CD4-positive, CD25-positive, alpha-beta regulatory T cell (primary cell): ENCODE data around the gene HSPB6. TPM values are rescaled to one million over a fixed set of nuclear protein-coding genes. Genes with fewer than 3 reads are reported as not detected.
"Not testable (repeated sequence)": the region's sequence is repeated elsewhere in the genome, so short reads cannot be mapped to it uniquely, and the experiment has no call there.

Experiments used
- ATAC-seq, 2 donors: fragments of 150-1000 bp; cut with Tn5 transposase; one replicate each; pipeline ENCODE4 v1.10.0; 2021; ENCODE audit warnings: low read depth in 2 of 2, moderate number of reproducible peaks in 2 of 2, moderate library complexity in 1 of 2
- DNase-seq, 3 donors: peaks; one replicate each; pipeline versions ENCODE4 v3.0.0 to v3.0.0-alpha.2; 2012 to 2022; ENCODE audit warnings: mixed read lengths in 1 of 3
- H3K27ac ChIP-seq: one replicate; pipeline ENCODE4 v1.7.0; 2013; ENCODE audit warnings: mild to moderate bottlenecking, low read length; ENCODE audit not compliant: insufficient read depth, poor library complexity, severe bottlenecking
- H3K27me3 ChIP-seq: one replicate; pipeline ENCODE4 v1.7.0; 2013; ENCODE audit warnings: low read length; ENCODE audit not compliant: control insufficient read depth, insufficient read depth
- H3K36me3 ChIP-seq: one replicate; pipeline ENCODE4 v1.7.0; 2013; ENCODE audit warnings: mild to moderate bottlenecking, low read length, moderate library complexity; ENCODE audit not compliant: control insufficient read depth, insufficient read depth
- H3K4me1 ChIP-seq: 2 replicates; pipeline ENCODE4 v1.7.0; 2013; ENCODE audit warnings: mild to moderate bottlenecking, low read length; ENCODE audit not compliant: insufficient read depth, control insufficient read depth, poor library complexity, severe bottlenecking
- H3K4me3 ChIP-seq: one replicate; pipeline ENCODE4 v1.7.0; 2013; ENCODE audit warnings: low read depth, mild to moderate bottlenecking, low read length, moderate library complexity
- H3K9me3 ChIP-seq, 2 experiments: 1 replicate in 1 of 2; 2 replicates in 1 of 2; pipeline ENCODE4 v1.7.0; 2013; ENCODE audit warnings: low read length in 2 of 2, mild to moderate bottlenecking in 1 of 2, moderate library complexity in 1 of 2; ENCODE audit not compliant: control insufficient read depth in 2 of 2
- H3K27ac Mint-ChIP-seq, 3 donors: one replicate each; pipeline ENCODE4 v1.8.0; 2020 to 2022; ENCODE audit warnings: mild to moderate bottlenecking in 3 of 3, mixed read lengths in 3 of 3, moderate library complexity in 2 of 3
- H3K27me3 Mint-ChIP-seq: one replicate; pipeline ENCODE4 v1.8.0; 2022; ENCODE audit warnings: mild to moderate bottlenecking, mixed read lengths
- H3K36me3 Mint-ChIP-seq: one replicate; pipeline ENCODE4 v1.8.0; 2020; ENCODE audit warnings: mixed read lengths
- H3K4me1 Mint-ChIP-seq, 4 donors: one replicate each; pipeline ENCODE4 v1.8.0; 2020 to 2022; ENCODE audit warnings: mixed read lengths in 4 of 4, mild to moderate bottlenecking in 1 of 4
- H3K4me3 Mint-ChIP-seq, 4 donors: one replicate each; pipeline ENCODE4 v1.8.0; 2020 to 2022; ENCODE audit warnings: mild to moderate bottlenecking in 4 of 4, mixed read lengths in 4 of 4, moderate library complexity in 3 of 4
- H3K9me3 Mint-ChIP-seq, 7 donors: one replicate each; pipeline ENCODE4 v1.8.0; 2020 to 2022; ENCODE audit warnings: mixed read lengths in 7 of 7, mild to moderate bottlenecking in 3 of 7, moderate library complexity in 2 of 7
- polyA plus RNA-seq, 4 donors: library from polyadenylated mRNA; unstranded; fragments of 300-500 nt; fragmentation: Illumina TruSeq; gene quantifications; one replicate each; pipeline ENCODE4 v1.2.3, GENCODE V29; 2021
- total RNA-seq: library from RNA; stranded (reverse); gene quantifications from one replicate; pipeline ENCODE4 v1.2.3, GENCODE V29; 2022

The HSPB6 gene
- total RNA-seq (not detected), polyA plus RNA-seq (not detected)

GRCh38 chr19:35756377-35757230 lies at the start of gene HSPB6:
HSPB6 (minus strand) TSS chr19:35757029; CDS start chr19:35757008, 21 bp downstream.
- ATAC-seq = no peak
- Histone ChIP-seq H3K27ac (peak within 1 kb of the TSS; percentile 58), H3K4me1 (peaks cover 44% of the 10 kb centered on the region), H3K27me3 (no peaks in the 10 kb centered on the region), H3K9me3 (no peaks in the 10 kb centered on the region), H3K36me3 (peaks cover 20% of the 10 kb centered on the region), H3K4me3 (peak within 1 kb of the TSS; percentile 37)
- Mint-ChIP-seq H3K27me3 (peaks cover 6% of the 10 kb centered on the region), H3K9me3 (no peaks in the 10 kb centered on the region), H3K4me1 (peaks cover 0 to 46% (median 6%) of the 10 kb centered on the region in 4 donors), H3K27ac (peak within 1 kb of the TSS; percentile 76 to 97 (median 96)), H3K36me3 (no peaks in the 10 kb centered on the region), H3K4me3 (peak within 1 kb of the TSS; percentile 95 to 99 (median 99))
- no peak for DNase-seq

- Histone ChIP-seq H3K36me3 (no peaks in the 10 kb centered on the region), H3K27me3 (no peaks in the 10 kb centered on the region), H3K4me1 (no peaks in the 10 kb centered on the region), H3K27ac (no peak overlapping the region), H3K4me3 (no peak overlapping the region), H3K9me3 (no peaks in the 10 kb centered on the region)
- Mint-ChIP-seq H3K27me3 (peaks cover 11% of the 10 kb centered on the region), H3K27ac (no peak overlapping the region), H3K9me3 (no peaks in the 10 kb centered on the region), H3K4me3 (no peak overlapping the region), H3K36me3 (no peaks in the 10 kb centered on the region), H3K4me1 (peaks cover 0 to 5% (median 0%) of the 10 kb centered on the region in 4 donors)
- ATAC-seq (no peak), DNase-seq (no peak)
Observed at GRCh38 chr19:35806597-35806996, 49.8 kb upstream of the HSPB6 start.

- Histone ChIP-seq H3K27ac (no peak overlapping the region), H3K4me1 (no peaks in the 10 kb centered on the region), H3K36me3 (no peaks in the 10 kb centered on the region), H3K9me3 (no peaks in the 10 kb centered on the region), H3K27me3 (no peaks in the 10 kb centered on the region), H3K4me3 (no peak overlapping the region)
- H3K36me3 Mint-ChIP-seq = no peaks in the 10 kb centered on the region
- no peak overlapping the region for H3K4me3 Mint-ChIP-seq
- H3K27me3 Mint-ChIP-seq = peaks cover 6% of the 10 kb centered on the region
- ATAC-seq (no peak), DNase-seq (no peak)
- no peaks in the 10 kb centered on the region for H3K9me3 Mint-ChIP-seq
- no peak overlapping the region for H3K27ac Mint-ChIP-seq
- peaks cover 0 to 5% (median 0%) of the 10 kb centered on the region in 4 donors for H3K4me1 Mint-ChIP-seq
Observed at GRCh38 chr19:35805526-35806102, 48.8 kb upstream of the HSPB6 start.

GRCh38 chr19:35801828-35802227 lies 45.0 kb upstream of the HSPB6 start:
- Mint-ChIP-seq H3K27me3 (peaks cover 32% of the 10 kb centered on the region), H3K4me3 (no peak overlapping the region), H3K9me3 (peaks cover 0 to 2% (median 0%) of the 10 kb centered on the region in 7 donors), H3K36me3 (no peaks in the 10 kb centered on the region), H3K4me1 (peaks cover 0 to 9% (median 0%) of the 10 kb centered on the region in 4 donors), H3K27ac (no peak overlapping the region)
- no peak overlapping the region for H3K27ac ChIP-seq
- no peaks in the 10 kb centered on the region for H3K36me3 ChIP-seq
- ATAC-seq = no peak
- H3K27me3 ChIP-seq = no peaks in the 10 kb centered on the region
- no peak for DNase-seq
- no peak overlapping the region for H3K4me3 ChIP-seq
- no peaks in the 10 kb centered on the region for H3K9me3 ChIP-seq
- H3K4me1 ChIP-seq = no peaks in the 10 kb centered on the region

- DNase-seq (no peak), ATAC-seq (no peak)
- Histone ChIP-seq H3K36me3 (no peaks in the 10 kb centered on the region), H3K27me3 (peaks cover 2% of the 10 kb centered on the region), H3K9me3 (no peaks in the 10 kb centered on the region), H3K27ac (no peak overlapping the region), H3K4me3 (no peak overlapping the region), H3K4me1 (no peaks in the 10 kb centered on the region)
- peaks cover 0 to 3% (median 0%) of the 10 kb centered on the region in 7 donors for H3K9me3 Mint-ChIP-seq
- H3K4me1 Mint-ChIP-seq = peaks cover 0 to 4% (median 1%) of the 10 kb centered on the region in 4 donors
- peaks cover 40% of the 10 kb centered on the region for H3K27me3 Mint-ChIP-seq
- no peak overlapping the region for H3K4me3 Mint-ChIP-seq
- no peak overlapping the region for H3K27ac Mint-ChIP-seq
- no peaks in the 10 kb centered on the region for H3K36me3 Mint-ChIP-seq
Observed at GRCh38 chr19:35797663-35798062, 40.8 kb upstream of the HSPB6 start.

- Histone ChIP-seq H3K4me3 (no peak overlapping the region), H3K27me3 (peaks cover 2% of the 10 kb centered on the region), H3K27ac (no peak overlapping the region), H3K9me3 (no peaks in the 10 kb centered on the region), H3K4me1 (no peaks in the 10 kb centered on the region), H3K36me3 (no peaks in the 10 kb centered on the region)
- peaks cover 0 to 3% (median 0%) of the 10 kb centered on the region in 7 donors for H3K9me3 Mint-ChIP-seq
- no peak overlapping the region for H3K4me3 Mint-ChIP-seq
- peaks cover 0 to 4% (median 1%) of the 10 kb centered on the region in 4 donors for H3K4me1 Mint-ChIP-seq
- peak overlapping the region in 1 of 3 donors; percentile 66 for H3K27ac Mint-ChIP-seq
- H3K27me3 Mint-ChIP-seq = peaks cover 40% of the 10 kb centered on the region
- DNase-seq (no peak), ATAC-seq (no peak)
- no peaks in the 10 kb centered on the region for H3K36me3 Mint-ChIP-seq
Observed at GRCh38 chr19:35796645-35797542, 40.1 kb upstream of the HSPB6 start.

GRCh38 chr19:35795564-35795963 lies 38.7 kb upstream of the HSPB6 start:
- DNase-seq, H3K27ac ChIP-seq, H3K36me3 Mint-ChIP-seq, H3K4me3 Mint-ChIP-seq, H3K4me1 Mint-ChIP-seq, H3K9me3 ChIP-seq, H3K4me1 ChIP-seq, H3K9me3 Mint-ChIP-seq, H3K27me3 ChIP-seq, H3K36me3 ChIP-seq, H3K4me3 ChIP-seq, ATAC-seq, H3K27ac Mint-ChIP-seq: not testable (repeated sequence)
- H3K27me3 Mint-ChIP-seq = peaks cover 40% of the 10 kb centered on the region
